NCI-H82 (cell line): ENCODE measurements around the gene RBFOX2.
"Not testable (repeated sequence)": the region's sequence is repeated elsewhere in the genome, so short reads cannot be mapped to it uniquely, and the experiment has no call there.

ENCODE experiments used
- DNase-seq: peaks from one replicate; lab custom pipeline; 2025; lab: John Stamatoyannopoulos, UW

The RBFOX2 gene

GRCh38 chr22:36028646-36029405 is at the start of gene RBFOX2:
TSS of gene RBFOX2 (minus strand) at chr22:36028824. CDS start at chr22:36028425, 399 bp downstream.
- peak; percentile 91 for DNase-seq

GRCh38 chr22:36077271-36077670 is 48.6 kb upstream of the RBFOX2 start:
- DNase-seq = no peak

- DNase-seq = no peak
These were observed 47.1 kb upstream of the RBFOX2 start for GRCh38 chr22:36075724-36076123.

GRCh38 chr22:36075230-36075629 is 46.6 kb upstream of the RBFOX2 start:
- no peak for DNase-seq

- no peak for DNase-seq
These were observed 44.9 kb upstream of the RBFOX2 start for GRCh38 chr22:36073476-36073875.

GRCh38 chr22:36070645-36071044 is 42.0 kb upstream of the RBFOX2 start:
- DNase-seq = not testable (repeated sequence)

- no peak for DNase-seq
These were observed 40.7 kb upstream of the RBFOX2 start for GRCh38 chr22:36069368-36069767.

- DNase-seq = peak; percentile 88
These were observed 40.2 kb upstream of the RBFOX2 start for GRCh38 chr22:36068776-36069344.

- peak; percentile 87 for DNase-seq
These were observed 38.6 kb upstream of the RBFOX2 start for GRCh38 chr22:36067235-36067558.

- peak; percentile 63 for DNase-seq
These were observed 37.3 kb upstream of the RBFOX2 start for GRCh38 chr22:36065775-36066544.

- DNase-seq = no peak
These were observed 36.8 kb upstream of the RBFOX2 start for GRCh38 chr22:36065462-36065774.

GRCh38 chr22:36064358-36064757 is 35.7 kb upstream of the RBFOX2 start:
- DNase-seq = no peak

GRCh38 chr22:36056980-36057379 is 28.4 kb upstream of the RBFOX2 start:
- no peak for DNase-seq

- DNase-seq = no peak
These were observed 27.0 kb upstream of the RBFOX2 start for GRCh38 chr22:36055376-36056295.

- DNase-seq = not testable (repeated sequence)
These were observed 25.8 kb upstream of the RBFOX2 start for GRCh38 chr22:36054446-36054845.

- DNase-seq = no peak
These were observed 24.9 kb upstream of the RBFOX2 start for GRCh38 chr22:36053242-36054147.

- DNase-seq = no peak
These were observed 23.9 kb upstream of the RBFOX2 start for GRCh38 chr22:36052505-36052941.

- DNase-seq = no peak
These were observed 21.0 kb upstream of the RBFOX2 start for GRCh38 chr22:36049678-36049997.

- no peak for DNase-seq
These were observed 20.5 kb upstream of the RBFOX2 start for GRCh38 chr22:36048911-36049677.

- not testable (repeated sequence) for DNase-seq
These were observed 15.9 kb upstream of the RBFOX2 start for GRCh38 chr22:36044517-36044916.
